HG03139 (cell line): ENCODE results near the gene ERBB3.

Experiments
- ATAC-seq: cut with Tn5 transposase; IDR thresholded peaks from one replicate; pipeline ENCODE4 v1.9.1; 2021; ENCODE audit not compliant: unreplicated experiment

The ERBB3 gene

DNA sequence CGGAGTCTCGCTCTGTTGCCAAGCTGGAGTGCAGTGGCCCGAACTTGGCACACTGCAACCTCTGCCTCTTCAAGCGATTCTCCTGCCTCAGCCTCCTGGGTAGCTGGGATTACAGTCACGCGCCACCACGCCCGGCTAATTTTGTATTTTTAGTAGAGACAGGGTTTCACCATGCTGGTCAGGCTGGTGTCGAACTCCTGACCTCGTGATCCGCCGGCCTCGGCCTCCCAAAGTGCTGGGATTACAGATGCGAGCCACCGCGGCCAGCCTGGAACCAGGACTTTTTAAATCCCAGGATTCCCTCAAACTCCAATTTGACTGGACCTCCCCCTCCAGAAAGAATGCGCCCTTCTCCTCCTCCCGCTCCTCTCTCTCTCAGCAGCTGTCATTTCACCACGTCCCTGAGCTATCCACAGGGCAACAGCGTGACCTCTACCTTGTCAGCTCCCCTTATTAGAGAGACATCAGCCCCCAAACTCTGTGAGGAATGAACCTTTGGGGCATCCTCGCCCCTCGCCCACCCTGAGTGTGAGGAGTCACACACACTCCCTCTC lies 50.1 kb downstream of the ERBB3 start:
- no peak for ATAC-seq

DNA sequence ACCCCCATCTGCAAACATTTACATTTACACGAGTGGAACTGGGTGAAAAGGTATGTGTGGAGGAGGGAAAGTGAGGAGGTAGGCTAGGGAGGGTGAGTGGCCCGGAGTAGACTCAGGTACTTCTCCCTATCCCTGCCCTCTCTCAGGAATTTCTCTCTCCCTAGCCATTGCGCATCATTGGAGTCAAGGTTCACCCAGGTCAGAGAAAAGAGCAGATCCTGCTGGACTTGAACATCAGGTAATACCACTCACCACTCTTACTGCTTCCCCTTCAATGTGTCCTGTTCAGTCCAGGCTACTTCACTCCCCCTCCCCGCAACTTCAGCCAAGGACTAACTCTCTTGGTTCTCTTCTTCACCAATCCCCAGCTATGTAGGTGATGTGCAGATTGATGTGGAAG lies 50.9 kb downstream of the ERBB3 start:
- no peak for ATAC-seq

DNA sequence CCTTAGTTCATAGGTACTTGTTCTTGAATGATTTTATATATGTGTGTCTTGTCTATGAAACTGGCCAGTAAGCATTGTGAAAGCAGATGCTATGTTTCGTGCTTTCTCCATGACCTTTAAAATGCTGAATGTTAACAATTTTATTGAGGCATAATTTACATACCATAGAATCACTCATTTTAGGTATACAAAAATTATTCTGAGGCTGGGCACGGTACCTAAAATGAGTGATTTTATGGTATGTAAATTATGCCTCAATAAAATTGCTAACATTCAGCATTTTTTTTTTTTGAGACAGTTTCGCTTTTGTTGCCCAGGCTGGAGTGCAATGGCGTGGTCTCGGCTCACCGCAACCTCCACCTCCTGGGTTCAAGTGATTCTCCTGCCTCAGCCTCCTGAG lies 54.9 kb downstream of the ERBB3 start:
- ATAC-seq: no peak

DNA sequence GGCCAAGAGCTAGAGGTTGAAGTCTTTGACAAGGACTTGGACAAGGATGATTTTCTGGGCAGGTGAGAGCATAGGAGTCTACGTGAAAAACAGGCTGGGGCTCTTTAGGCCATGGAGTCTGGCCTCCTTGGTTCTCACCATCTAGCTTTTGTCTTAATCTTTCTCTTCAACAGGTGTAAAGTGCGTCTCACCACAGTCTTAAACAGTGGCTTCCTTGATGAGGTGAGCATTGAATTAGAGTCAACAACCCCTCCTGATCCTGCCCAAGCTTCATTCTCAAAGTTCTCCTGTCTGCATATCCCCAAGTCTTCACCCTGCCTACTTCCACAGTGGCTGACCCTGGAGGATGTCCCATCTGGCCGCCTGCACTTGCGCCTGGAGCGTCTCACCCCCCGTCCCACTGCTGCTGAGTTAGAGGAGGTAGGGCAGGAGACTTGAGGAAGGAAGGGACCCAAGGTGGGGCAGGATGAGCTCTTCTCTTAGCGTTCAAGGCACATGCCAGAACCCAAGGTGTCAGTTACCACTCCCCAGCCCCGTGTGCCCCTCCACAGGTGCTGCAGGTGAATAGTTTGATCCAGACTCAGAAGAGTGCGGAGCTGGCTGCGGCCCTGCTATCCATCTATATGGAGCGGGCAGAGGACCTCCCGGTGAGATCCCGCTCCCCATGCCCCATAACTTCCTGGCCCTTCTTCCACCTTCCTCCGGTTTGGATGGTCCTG lies 58.0 kb downstream of the ERBB3 start:
- no peak for ATAC-seq

DNA sequence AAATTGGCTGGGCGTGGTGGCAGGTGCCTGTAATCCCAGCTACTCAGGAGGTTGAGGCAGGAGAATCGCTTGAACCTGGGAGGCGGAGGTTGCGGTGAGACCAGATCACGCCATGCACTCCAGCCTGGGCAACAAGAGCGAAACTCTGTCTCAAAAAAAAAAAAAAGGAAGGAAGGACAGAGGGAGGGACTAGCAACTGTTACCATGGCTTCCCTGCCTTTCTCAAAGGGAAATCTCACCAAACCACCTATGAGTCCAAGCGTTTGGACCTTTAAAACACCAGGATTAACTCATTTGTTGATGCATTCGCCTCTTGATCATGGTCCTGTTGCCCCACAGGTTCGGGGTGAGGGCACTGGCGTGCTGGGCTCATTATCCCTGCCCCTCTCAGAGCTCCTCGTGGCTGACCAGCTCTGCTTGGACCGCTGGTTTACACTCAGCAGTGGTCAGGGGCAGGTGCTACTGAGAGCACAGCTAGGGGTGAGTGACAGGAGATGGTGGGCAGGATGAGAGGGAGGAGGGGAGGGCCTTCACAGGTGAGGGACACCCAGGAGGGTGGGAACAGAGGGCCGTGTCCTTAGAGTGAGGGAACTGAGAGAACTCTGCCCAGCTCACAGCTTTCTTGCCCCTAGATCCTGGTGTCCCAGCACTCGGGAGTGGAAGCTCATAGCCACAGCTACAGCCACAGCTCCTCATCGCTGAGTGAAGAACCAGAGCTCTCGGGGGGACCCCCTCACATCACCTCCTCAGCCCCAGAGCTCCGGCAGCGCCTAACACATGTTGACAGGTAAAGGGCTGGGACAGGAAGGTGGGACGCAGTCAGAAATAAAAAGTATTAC lies 62.2 kb downstream of the ERBB3 start:
- no peak for ATAC-seq

DNA sequence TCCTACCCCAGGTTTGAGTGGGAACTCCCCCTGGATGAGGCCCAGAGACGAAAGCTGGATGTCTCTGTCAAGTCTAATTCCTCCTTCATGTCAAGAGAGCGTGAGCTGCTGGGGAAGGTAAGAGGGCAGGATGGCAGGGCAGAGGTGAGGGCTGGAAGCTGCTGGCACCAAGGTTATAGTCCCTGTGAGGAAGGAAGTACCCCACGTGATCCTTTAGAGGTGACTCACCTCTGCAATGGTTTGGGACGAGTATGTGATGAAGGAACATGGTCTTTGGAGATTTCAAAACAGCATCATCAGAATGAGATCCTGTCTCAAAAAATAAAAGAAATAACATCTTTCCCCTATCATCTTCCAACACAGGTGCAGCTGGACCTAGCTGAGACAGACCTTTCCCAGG lies 63.3 kb downstream of the ERBB3 start:
- no peak for ATAC-seq

DNA sequence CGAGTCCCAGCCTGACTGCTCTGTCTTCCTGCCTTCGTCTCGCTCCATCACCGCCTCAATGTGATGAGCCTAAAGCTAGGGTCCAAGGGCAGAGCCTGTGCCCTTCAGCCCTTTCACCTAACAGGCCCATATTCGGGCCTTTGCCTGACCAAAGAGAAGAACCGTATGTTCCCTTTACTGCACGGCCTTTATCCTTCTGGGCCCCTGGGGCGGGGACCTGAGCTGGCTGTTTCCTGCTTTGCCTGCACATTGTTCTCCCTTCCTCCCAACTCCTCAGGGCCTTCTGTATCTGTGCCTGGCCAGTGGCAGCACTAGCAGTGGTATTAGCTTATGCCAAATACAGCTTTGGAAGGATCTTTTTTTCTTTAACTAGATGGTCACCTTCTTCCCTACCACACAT lies 63.9 kb downstream of the ERBB3 start:
- no peak for ATAC-seq

DNA sequence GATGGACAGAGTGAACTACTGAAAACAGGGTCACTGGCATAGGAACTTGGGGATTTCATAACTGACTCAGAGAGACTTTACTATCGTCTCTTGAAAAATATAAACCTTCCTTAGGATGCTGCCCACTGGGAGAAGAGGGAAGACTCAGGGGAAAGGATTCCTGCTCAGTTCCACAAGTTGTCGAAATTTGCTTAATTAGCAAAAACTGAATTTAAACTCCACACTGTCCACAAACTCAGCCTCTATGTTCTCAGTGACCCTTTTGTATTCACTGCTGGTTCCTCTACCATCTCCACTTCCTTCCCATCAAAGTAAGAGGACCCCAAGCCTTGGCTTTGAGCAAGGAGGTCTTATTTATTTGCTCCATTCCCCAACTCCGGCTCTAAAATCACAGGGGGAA lies 65.3 kb downstream of the ERBB3 start:
- no peak for ATAC-seq

DNA sequence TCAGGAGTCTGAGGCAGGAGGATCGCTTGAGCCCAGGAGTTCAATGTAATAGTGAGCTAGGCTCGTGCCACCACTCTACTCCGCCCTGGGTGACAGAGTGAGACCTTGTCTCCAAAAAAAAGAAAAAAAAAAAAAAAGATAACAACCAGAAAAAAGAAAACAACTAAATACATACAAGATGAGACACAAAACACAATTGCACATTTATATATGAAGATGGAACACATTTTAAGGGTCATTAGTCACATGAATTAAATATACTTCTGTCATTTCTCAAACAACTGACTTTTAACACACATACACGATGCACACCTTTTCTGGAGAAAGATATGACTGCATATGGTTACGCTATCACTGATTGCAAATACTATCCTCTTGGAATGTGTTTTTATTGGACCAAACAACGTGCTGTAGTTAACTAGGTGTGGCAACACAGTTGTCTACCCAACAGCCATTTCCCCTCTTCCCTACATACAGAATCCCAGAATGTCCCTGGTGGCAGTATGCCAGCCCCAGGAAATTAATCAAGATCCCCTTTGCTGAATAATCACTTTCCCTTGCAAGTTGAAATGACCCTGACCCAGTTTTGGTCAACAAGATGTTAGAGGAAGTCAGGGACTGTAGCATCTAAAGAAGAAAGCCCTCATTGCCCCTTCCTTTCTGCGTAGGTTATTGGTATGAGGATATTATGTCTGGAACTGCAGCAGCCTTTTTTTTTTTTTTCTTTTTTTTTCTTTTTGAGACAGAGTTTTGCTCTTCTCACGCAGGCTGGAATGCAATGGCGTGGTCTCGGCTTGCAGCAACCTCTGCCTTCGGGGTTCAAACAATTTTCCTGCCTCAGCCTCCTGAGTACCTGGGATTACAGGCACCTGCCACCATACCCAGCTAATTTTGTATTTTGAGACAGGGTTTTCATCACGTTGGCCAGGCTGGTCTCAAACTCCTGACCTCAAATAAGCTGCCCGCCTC lies 66.8 kb downstream of the ERBB3 start:
- ATAC-seq: no peak

DNA sequence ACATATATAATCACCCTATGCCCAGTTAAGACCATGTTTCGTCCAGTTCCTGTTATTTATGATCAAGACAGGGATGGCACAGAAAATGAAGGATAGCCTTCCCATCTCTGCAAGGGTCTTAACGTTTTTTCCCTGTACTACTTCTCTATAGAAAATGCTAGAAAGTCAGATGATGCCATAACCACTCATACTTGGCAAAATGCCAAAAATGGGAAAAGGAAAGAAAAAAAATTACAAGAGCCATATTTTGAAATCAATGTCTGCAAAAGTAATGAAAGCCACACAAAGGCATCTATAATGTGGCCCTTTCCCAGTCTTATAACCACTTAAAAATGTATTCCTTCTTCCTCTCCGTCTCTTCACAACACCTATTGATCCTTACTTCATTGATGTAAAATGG lies 70.6 kb downstream of the ERBB3 start:
- ATAC-seq: no peak

DNA sequence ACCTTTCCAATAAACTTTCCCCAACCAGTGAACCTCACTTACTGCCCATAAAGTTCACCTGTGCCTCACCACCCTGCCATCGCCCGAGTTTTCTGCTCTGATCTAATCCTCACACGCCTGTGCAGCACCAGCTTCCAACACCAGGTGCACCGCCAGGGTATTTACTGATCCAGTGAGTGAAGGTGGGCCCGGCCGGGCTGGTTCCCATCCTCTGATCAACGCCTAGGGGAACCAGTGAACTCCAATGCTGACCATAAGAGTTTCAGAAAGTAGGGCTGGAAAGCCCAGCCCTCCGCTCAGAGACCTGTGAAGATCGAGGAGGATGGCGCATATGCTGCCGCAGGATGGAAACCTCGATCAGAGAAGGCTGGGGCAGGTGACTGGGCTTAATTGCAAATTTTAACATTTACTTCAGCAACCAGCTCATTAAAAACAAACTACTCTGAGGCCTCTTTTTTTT lies 71.7 kb downstream of the ERBB3 start:
- ATAC-seq: peak; percentile 35

DNA sequence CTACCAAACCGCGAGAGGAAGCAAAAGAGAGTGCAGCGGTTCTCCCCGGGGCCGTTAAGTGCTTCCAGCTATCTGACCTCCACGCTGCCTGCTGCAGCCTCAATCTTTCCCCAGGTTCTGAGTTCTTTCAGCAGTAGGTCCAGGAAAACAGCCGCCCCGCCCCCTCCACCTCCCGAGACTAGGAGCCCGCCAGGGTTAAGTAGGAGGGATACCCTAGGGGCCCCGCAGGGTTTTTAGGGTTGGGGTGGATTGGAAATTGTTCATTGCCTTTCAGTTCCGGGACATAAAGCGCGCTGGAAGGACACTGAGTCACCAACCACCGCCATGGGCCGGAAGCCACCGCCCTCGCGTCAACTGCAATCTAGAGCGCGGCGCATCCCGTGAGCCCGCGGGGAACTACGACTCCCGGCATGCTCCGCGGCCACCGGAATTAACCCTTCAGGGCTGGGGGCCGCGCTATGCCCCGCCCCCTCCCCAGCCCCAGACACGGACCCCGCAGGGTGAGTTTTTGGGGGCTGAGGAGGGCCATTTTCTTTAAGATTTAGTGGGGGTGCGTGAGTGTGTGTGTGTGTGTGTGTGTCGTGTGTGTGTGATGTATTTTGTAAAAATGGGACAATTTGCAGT lies 72.3 kb downstream of the ERBB3 start, which contains the start of gene MYL6B:
MYL6B (plus strand) TSS at position 456 of the 624 bp plus-strand sequence. CDS start 1,332 bp downstream, outside the sequence.
- ATAC-seq: peak; percentile 86
